GM19397 (cell line): ENCODE results near the gene SCAF1.
A peak's percentile ranks its signal among the peaks of the same experiment; 100 is the strongest.
"Not testable (repeated sequence)": the region's sequence is repeated elsewhere in the genome, so short reads cannot be mapped to it uniquely, and the experiment has no call there.

Source experiments
- ATAC-seq: cut with Tn5 transposase; IDR thresholded peaks from one replicate; pipeline ENCODE4 v1.9.1; 2021; ENCODE audit warnings: mild to moderate bottlenecking, moderate library complexity; ENCODE audit not compliant: unreplicated experiment

The SCAF1 gene

DNA sequence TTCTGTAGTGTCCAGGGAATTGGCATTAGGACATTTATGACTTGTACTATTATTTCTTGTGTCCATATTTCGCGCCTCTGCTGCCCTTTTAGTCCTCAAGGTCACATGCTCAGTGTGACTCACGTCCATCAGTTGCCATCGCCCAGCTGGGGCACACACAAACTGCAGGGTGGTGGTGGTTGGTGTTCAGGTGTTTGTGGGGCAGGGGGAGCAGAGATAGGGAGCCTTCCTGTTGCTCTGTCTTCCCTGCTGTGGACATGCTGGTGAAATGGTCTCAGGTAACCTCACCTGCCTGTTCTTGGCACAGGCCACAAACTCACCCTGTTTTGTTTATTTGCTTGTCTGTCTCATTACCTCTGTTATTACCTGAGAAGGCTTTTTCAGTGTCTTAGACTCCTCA is 28.6 kb upstream of the SCAF1 start:
- no peak for ATAC-seq

DNA sequence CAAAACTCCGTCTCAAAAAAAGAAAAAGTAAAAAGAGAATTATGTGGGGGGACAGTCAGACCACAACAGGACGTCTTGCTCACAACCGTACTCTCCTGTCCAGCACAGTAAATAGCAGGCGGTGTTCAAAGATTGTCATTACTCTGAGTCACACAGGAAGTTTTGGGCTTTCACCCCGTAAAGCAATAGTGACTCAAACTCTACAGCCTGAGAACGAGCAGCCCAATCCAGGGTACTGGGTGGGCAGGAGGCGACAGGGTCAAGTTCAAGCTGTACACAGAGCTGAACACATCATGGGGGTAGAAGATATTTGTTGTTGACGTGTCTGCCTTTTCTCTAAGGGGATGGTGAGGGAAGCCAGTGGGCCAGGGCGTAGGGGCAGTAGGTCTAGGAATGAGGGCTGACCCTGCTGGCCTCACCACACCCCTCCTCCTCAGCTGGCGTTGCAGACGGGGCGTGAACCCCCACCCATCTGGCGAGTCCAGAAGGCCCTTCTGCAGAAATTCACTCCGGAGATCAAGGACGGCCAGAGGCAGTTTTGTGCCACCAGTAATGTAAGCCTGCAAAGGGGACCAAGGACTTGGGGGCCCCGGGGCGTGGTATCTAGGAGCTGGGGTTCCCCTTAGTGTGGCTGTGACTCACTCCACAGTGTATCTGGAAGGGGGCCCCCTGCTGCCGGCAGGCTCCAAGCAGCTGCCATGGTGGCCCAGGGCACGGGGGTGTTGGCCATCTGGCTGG is 27.7 kb upstream of the SCAF1 start:
- no peak for ATAC-seq

DNA sequence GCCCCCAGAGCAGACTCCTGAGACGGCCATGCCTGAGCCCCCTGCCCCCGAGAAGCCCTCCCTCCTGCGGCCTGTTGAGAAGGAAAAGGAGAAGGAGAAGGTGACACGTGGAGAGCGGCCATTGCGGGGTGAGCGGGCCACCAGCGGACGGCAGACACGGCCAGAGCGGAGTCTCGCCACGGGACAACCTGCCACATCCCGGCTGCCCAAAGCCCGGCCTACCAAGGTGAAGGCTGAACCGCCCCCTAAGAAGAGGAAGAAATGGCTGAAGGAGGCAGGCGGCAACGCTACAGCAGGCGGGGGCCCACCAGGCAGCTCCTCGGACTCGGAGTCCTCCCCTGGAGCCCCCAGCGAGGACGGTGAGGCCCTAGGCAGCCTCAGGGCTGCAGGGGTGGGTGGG is 26.1 kb upstream of the SCAF1 start:
- no peak for ATAC-seq

DNA sequence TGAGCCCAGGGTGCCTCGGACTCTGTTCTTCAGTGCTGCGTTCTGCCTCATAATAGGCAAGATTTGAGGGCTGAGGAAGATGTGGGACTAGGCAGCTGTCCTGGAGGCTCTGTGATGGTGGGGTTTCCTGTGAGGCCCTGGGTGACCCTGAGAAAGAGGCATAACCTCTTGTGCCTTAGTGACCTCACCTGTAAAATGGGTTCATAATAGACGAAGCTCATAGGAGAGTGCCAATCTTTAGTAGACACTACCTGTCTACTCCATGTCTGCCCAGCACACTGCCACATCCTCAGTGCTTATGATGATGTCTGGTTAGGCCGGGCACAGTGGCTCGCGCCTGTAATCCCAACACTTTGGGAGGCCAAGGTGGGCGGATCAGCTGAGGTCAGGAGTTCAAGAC is 25.5 kb upstream of the SCAF1 start:
- ATAC-seq, result no peak

DNA sequence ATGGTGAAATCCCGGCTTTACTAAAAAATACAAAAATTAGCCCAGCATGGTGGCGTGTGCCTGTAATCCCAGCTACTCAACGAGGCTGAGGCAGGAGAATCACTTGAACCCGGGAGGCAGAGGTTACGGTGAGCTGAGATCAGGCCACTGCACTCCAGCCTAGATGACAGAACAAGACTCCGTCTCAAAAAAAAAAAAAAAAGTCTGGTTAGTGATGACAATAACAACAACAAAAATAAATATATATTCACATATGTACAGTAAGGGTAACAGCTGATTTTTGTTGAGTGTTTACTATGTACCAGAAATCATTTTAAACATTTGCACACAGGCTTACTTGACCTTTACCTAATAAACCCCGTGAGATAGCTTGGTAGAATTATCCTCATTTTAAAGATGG is 25.1 kb upstream of the SCAF1 start:
- no peak for ATAC-seq

DNA sequence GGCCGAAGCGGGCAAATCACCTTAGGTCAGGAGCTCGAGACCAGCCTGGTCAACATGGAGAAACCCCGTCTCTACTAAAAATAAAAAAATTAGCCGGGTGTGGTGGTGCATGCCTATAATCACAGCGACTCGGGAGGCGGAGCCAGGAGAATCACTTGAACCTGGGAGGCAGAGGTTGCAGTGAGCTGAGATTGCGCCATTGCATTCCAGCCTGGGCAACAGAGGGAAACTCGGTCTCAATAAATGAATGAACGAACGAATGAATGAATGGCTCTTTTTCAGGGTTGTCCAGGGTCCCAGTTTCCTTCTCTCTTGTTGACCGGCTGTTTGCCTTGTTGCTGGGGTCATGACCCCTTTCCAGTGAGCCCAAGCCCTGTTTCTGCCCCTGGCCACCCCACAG is 24.1 kb upstream of the SCAF1 start:
- not testable (repeated sequence) for ATAC-seq

DNA sequence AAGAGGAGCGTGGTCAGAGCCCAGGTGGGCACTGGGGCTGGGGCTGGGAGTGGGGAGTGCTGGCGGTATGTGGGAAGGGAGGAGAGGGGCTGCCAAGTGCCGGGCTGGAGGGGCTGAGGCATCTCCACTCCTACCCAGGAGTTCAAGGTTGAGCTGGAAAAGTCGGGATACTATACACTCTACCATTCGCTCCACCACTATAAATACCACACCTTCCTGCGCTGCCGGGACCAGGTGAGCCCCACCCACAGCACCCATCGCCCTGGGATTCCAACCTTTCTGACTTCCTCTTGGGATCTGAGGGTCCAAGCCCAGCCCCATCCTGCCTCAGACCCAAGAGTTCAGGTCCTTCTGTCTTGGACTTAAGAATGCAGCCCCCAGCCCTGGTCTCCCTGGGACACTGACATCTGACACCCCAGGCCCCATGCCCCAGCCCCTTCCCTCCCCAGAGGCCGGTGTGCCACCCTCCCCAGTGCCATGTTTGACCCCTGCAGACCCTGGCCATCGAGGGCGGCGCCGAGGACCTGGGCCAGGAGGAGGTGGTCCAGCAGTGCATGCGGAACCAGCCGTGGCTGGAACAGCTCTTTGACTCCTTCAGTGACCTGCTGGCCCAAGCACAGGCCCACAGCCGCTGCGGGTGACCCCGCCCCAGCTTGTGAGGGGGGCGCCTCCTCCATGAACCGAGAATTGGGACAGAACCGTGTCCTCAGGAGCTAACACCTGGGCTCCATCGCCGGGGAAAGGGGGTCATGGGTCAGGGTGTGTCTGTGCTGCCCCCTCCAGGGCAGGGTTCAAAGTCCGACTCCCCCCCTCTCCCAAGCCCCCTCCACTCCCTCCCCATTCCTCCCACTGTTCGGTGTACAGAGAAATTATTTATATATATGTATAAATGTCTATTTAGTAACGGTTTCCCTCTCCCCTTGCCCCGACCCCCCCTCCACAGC is 16.8 kb upstream of the SCAF1 start:
- ATAC-seq, result no peak

DNA sequence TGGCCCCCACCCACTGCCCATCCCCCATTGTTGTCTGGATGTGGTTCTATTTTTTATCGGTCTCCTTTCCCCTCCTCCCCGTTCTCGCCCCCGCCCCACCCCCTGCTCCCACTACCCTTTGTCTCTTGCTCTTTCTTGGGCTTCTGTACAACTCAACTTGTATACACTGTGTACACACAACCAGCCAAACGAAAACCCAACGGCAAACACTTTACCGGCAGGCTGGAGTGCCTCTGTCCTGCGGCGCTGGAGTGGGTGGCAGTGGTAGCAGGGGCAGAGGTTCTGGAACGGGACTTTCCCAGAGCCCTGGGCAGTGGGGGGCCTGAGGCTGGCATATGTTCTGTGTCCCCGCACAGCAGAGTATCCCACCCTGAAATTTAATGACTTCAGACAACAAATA is 15.8 kb upstream of the SCAF1 start:
- no peak for ATAC-seq

DNA sequence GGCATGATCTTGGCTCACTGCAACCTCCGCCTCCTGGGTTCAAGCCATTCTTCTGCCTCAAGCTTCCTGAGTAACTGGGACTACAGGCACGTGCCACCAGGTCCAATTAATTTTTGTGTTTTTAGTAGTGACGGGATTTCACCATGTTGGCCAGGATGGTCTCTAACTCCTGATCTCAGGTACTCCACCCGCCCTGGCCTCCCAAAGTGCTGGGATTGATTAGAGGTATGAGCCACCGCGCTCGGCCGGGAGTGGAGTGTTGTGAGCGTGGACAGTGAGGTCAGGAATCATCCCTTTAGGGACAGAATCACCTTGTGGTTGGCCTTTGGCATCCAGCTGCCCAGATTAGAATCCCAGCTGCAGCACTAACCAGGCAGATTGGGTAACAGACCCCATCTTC is 12.3 kb upstream of the SCAF1 start:
- no peak for ATAC-seq

DNA sequence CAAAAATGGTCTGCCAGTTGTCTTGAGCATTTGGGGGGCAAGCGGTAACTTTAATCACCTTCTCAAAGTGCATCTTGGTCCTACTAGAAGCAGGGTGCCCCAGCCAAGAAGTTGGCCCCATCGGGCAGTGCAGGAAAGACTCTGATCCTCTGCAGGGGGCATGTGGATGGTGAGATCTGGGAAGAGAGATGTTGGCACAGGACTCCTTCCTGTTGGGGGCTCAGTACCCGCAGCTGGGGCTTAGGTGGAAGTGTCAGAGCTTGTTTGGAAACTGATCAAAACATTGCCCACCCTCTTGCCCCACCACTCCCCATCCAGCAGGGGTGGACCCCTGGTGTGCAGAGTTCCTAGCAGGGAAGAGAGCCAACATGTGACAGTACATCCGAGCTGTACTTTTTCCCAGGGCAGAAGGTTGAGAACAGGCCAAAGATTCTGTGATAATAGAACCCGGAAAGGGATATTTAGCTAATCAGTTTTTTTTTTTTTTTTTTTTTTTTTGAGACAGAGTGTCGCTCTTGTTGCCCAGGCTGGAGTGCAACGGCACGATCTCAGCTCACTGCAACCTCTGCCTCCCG is 10.9 kb upstream of the SCAF1 start:
- ATAC-seq, result no peak

DNA sequence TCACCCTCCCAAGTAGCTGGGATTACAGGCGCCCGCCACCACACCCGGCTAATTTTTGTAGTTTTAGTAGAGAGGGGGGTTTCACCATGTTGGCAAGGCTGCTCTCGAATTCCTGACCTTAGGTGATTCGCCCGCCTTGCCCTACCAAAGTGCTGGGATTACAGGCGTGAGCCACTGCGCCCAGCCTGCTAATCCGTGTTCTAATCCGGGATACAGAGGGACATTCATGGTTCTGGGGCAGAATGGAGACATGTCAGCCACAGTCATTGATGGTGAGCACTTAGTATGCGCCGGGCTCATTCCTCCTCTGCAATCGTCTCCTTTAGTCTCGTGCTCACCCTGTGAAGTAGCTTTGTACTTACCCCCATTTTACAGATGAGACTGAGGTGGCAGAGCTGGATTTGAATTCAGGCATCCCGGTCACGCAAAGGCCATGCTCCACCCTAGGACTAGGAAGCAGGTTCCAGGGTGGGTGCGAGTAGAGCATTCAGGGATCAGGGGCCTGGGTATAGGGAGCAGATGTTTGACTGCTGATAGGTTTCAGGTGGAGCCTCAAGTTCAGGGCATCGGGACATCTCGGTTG is 10.3 kb upstream of the SCAF1 start:
- no peak for ATAC-seq

DNA sequence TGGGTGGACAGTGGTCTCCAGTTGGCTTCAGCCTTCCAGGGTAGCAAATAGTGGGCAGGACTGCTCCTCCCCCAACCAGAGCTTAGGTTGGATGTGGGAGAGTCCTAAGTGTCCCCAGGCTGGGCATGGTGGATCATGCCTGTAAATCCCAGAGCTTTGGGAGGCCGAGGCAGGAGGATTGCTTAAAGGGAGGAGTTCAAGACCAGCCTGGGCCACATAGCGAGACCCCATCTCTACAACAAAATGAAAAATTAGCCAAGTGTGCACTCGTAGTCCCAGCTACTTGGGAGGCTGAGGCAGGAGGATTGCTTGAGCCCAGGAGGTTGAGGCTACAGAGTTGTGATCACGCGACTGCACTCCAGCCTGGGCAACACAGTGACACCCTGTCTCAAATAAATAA is 9.4 kb upstream of the SCAF1 start:
- ATAC-seq, result no peak

DNA sequence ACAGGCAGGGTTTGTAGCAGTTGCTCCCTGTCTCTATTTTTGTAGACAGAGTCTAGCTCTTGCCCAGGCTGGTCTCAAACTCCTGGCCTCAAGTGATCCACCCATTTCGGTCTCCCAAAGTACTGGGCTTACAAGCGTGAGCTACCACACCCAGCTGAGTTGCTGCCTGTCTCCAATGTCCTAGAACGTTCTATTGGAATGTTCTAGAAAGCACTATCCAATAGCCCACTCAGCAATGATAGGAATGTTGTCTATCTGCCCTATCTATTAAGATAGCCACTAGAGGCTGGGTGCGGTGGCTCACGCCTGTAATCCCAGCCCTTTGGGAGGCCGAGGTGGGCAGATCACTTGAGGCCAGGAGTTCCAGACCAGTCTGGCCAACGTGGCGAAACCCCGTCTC is 8.7 kb upstream of the SCAF1 start:
- not testable (repeated sequence) for ATAC-seq

DNA sequence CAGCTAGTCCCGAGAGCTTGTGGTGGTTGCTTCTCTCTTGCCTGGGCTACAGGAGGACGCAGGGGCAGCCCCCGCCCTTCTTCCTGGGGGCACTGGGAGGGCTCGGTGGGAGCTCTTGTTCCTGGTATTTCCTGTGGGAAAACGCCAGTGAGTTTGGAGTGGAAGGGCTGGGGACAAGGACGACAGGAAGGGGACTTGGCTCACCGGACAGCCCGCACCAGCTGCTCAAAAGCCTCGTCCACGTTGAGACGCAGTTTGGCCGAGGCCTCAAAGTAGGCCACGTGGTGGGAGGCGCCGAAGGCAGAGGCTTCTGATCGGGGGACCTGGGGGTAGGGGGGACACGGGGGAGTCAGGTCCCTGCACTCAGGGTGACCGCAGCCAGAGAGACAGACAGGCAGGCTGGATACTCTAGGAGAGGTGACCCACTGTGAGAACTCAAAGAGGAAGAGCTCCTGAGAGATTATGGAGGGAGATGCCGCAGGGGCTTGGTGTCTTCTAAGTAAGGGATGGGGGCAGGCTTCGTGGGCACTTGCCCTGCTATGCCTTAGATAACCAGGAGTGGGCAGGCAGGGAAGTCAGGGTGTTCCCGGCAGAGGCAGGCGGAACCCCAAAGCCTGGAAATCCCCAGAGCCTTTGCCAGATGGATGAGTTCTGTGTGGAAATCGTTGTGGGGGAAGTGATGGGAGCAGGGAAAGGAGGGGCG is 6.3 kb upstream of the SCAF1 start:
- no peak for ATAC-seq

DNA sequence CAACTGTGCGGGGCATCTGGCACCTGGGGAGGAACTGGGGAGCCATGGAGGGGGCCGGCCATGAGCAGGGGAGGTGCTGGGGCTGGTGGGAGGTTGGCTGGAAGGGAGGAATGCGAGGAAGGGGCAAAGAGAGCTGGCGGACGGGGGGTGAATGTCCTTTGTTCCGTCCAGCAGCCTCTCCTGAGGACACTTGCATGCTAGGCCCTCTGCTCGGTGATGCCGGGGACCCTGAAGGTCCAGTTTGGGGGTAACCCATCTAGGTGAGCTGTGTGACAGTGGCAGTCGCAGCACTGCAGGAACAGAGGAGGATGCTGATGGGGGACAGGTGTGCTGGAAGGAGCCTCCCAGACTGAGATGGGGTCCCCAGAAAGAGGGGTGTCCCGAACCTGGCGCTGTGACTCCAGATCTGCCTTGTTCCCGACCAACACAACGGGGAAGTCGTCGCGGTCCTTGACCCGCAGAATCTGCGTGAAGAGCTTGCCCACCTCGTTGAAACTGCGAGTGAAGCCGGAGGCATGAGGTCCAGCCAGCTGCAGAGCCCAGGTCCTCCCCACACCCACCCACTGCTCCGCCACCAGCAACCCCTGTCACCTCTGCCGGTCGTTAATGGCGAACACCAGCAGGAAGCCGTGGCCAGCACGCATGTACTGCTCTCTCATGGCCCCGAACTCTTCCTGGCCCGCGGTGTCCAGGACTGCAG is 5.6 kb upstream of the SCAF1 start:
- ATAC-seq, result no peak

DNA sequence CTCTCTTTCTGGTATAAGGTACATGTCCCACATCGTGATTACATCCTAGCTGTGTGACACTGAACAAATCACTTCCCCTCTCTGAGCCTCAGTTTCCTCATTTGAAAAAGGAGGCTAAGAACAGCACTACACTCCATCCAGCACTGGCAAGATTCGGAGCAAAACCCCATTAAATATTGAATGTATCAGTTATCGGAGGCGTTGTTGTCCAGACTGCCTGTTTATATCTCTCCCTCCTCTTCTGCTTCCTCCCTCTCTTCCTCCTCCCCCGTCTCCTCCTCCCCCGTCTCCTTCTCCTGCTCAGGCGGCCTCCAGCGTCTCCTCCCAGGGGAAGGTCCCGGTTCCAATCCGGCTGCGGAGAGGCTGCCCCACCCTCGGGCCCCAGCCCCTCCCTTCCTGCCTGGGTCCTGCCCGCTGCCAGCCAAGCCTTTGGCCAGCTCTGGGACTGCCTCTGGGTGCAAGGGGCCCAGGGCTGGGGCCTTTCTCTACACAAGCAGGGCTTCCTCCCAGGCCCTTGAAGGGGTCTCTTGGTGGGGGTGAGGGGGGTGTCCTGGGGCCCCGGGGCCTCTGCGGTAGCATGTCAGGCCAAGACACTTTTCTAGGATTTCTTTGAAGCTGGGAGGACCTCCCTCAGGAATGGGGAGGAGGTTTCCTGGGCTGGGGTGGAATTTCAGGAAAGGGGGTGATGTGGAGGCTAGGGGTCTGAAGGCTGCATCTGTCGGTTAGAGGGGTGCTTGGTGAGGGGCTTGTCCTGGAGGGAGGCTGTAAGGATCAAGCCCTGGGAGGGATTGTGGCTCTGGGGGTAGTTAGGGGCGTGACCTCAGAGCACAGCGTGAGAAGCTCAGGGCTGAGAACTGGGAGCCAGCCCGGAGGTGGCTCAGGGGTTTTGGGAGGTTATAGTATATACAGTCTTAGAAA is 3.9 kb upstream of the SCAF1 start:
- no peak for ATAC-seq

DNA sequence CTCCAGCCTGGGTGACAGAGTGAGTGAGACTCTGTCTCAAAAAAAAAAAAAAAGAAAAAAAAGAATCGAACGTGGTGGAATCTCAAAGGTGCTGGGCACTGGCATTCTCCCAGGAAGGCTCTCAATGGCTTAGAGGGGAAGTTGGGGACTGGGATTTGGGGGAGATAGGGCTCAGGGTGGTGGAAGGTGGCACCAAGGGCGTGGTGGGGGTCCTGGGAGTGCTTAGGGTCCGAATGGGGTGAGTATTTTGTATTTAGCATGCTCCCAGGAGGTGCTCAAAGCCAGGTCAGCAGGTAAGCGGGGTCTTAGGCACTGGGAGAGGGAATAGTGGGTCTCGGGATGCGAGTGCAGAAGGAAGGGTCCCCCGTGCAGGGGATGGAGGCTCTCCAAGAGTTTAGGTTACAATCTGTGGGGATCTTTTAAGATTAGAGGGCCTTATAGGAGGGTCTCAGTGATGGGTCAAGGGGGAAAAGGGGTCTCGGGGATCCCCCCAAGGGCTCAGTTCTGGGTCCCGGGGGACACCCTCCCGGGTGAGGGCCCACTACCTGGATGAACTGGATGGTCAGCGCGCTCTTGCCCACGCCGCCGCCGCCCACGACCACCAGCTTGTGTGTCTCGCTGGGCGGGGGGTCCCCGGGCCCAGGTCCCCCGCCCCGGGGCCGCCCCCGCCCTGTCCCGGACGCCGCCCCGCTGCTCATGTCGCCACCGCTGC is 2.5 kb upstream of the SCAF1 start:
- no peak for ATAC-seq

DNA sequence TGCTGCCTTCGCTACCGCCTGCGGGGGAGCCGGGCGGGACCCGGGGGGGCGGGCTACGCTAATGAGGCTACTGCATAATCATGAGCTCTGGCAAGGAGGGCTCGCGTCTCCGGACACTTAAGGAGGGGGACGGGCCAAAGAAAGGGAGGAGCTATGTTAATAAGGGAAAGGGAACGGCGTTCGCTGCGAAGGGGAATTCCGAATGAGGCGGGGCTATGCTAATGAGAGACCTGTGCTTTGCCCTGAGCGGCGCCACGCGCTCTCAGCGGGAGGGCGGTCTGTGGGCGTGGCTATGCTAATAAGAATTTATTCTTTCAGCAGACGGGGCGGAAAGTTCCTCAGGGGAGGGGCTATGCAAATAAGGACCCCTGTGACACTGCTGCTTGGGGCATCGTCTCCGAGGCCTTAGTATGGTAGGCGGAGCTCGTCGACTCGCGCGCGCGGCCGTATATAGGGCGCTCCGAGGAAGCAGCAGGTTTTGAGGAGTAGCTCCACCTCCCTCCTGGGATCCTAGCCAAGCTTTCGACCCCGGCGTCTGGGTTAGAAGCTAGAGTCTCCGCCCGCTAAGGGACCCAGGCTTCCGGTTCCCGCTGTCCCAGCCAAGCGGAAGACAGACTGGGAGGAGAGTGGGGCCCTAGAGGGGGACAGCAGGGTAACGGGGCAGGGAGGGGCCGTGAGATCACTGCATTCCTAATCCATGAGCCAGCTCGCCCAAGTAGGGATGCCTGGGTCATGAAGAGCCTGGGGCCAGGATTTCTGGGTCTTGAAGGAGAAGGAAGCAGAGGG is 1.7 kb upstream of the SCAF1 start, which contains the start of gene RRAS:
TSS of gene RRAS (minus strand) at position 31 of the 786 bp plus-strand sequence. CDS start 45 bp downstream, outside the sequence.
- peak; percentile 48 for ATAC-seq
